HG02678 (cell line): ENCODE data around the gene PPM1M.

ENCODE experiments used
- ATAC-seq: cut with Tn5 transposase; IDR thresholded peaks from one replicate; pipeline ENCODE4 v1.9.1; 2021; ENCODE audit warnings: mild to moderate bottlenecking, moderate library complexity; ENCODE audit not compliant: unreplicated experiment

The PPM1M gene

GRCh38 chr3:52243791-52244628 lies 1.5 kb upstream of the PPM1M start:
- peak; percentile 37 for ATAC-seq

GRCh38 chr3:52246264-52246620 lies 683 bp downstream of the PPM1M start:
- no peak for ATAC-seq

GRCh38 chr3:52246728-52247408 lies 1.3 kb downstream of the PPM1M start:
- no peak for ATAC-seq

DNA sequence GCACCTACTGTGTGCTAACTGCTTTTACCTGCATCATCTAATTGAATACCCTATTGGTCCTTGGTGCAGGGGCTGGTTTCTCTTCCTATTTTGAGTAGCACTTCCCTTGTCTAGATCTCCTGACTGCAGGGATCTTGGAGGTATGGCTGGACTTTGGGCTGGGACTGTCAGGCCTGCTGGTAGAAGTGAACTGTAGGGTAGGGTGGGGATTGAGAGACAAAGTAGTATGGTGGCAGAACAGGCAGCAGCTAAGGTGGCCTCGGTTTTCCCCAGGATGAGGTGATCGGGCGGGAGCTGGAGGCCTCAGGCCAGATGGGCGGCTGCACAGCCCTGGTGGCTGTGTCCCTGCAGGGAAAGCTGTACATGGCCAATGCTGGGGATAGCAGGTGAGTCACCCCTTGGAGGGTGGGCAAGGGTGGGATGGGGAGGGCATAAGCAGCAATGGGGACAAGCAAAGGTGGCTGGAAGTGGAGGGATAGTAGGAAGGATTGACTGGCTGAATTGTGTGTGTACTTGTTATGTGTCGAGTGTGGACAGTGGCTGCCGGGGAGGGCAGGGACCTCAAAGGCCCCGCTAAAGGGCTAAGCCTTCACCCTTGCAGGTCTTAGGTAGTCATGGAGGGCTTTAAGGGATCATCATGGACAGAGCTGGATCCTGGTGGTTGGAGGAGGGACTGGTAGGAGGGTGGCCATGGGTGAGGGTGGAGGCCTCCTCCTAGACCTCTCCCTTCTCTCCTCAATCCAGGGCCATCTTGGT lies 2.0 kb downstream of the PPM1M start:
- ATAC-seq: no peak

DNA sequence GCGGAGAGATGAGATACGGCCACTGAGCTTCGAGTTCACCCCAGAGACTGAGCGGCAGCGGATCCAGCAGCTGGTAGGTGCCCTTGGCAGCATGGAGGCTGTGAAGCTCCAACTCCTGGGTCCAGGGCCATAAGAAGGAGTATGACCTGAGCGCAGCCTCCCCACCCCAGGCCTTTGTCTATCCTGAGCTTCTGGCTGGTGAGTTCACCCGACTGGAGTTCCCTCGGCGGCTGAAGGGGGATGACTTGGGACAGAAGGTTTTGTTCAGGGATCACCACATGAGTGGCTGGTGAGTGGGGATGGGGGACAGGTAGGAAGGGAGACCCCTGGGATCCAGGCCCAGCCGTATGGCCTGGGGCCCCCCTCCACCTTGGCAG lies 2.6 kb downstream of the PPM1M start:
- no peak for ATAC-seq

DNA sequence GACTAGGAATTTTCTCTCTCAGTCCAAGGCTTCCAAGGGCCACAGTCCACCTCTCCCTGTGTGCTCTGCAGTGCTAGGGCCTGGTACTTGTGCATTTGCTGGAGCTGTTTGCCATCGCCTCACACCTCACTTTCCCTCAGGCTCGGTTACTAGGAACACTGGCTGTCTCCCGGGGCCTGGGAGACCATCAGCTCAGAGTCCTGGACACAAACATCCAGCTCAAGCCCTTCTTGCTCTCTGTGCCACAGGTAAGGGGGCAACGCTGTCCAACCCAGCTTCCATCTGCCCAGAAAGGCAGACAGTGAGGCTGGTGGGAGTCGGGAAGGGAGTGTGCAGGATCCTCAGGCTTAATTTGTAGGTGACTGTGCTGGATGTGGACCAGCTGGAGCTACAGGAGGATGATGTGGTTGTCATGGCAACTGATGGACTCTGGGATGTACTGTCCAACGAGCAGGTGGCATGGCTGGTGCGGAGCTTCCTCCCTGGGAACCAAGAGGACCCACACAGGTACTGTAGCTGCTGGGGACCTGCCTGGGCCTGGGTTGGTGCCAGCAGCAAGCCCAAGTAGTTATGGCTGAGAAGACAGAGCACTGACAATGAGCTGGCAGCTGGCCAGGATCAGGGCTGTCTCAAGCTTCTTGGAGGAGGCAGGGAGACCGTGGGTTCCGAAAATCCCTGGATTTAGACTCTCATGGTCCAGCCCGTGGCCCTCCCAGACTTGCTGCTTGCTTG lies 3.4 kb downstream of the PPM1M start:
- no peak for ATAC-seq

GRCh38 chr3:52249683-52250082 lies 4.1 kb downstream of the PPM1M start:
- no peak for ATAC-seq

DNA sequence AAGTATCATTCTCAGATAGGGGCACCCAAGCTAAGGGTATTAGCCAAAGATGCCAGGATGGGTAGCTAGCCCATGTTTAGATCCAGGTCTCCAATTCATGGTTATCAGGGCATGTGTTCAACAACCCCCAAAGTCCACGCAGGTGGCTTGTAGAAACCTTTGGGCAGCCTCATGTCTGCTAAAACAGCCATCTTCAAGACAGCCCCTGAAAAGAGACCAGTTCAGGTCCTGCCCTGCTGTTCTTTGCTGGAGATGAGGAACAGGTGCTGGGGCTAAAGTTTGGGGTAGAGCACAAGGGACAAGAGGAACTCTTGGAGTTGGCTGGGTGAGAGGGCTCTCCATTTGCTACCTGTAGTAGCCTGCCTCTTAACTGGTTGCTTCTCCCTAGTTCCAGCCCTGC lies 4.6 kb downstream of the PPM1M start:
- ATAC-seq: no peak

- ATAC-seq: peak; percentile 92
Measured at GRCh38 chr3:52253314-52254304, 8.1 kb downstream of the PPM1M start.

- ATAC-seq: no peak
Measured at GRCh38 chr3:52254608-52255007, 9.0 kb downstream of the PPM1M start.

- no peak for ATAC-seq
Measured at GRCh38 chr3:52256159-52256558, 10.6 kb downstream of the PPM1M start.

GRCh38 chr3:52256622-52257021 lies 11.1 kb downstream of the PPM1M start:
- ATAC-seq: no peak

- no peak for ATAC-seq
Measured at GRCh38 chr3:52257911-52258310, 12.4 kb downstream of the PPM1M start.

DNA sequence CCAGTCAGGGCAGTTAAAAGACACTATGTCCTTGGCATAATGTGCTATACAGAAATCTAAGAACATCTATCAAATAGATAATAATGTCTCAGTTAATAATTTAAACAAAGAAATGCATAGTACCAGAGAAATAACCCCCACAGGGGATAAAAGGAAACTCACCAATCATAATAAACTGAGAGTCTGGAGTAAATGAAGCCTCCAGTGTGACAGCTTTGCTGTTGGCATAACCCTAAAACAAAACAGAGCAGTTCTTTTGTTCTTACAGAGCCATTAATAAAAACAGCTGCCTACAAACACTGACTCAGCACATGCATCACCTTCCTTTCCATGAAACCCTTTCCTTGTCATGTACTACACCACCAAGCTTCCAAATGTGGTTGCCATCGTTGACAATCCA lies 13.5 kb downstream of the PPM1M start:
- ATAC-seq: no peak

DNA sequence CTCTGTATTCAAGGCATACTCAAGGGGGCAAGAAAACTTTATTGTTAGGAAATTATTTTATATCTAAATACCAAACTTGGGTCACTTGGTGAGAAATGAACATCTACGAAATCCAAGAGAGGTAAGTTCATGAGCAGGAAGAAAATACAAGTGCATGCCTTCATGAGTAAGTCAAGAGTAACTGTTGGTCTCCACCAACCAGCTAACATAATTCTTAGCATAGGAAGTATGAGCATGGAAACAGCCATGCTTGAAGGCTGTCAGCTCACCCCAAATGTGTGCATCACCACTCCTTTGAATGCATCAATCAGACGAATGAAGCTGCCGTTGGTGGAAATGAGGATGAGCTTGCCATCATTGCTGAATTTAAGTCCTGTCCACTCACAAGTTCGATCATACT lies 13.9 kb downstream of the PPM1M start:
- no peak for ATAC-seq

GRCh38 chr3:52262447-52262846 lies 16.9 kb downstream of the PPM1M start:
- ATAC-seq: no peak

DNA sequence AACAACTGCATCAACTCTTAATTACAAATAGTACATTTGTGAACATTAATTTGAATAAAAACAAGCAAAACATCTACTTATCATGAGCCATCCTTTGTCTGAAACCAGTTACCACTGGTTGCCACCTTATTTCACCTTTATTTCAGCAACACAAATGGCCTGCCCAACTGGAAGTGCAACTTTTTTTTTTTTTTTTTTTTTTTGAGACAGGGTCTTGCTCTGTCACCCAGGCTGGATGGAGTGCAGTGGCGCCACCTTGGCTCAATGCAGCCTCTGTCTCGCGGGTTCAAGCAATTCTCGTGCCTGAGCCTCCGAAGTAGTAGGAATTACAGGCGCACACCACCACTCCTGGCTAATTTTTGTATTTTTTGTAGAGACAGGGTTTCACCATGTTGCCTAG lies 19.8 kb downstream of the PPM1M start:
- no peak for ATAC-seq

GRCh38 chr3:52268036-52268435 lies 22.5 kb downstream of the PPM1M start:
- no peak for ATAC-seq

- ATAC-seq: no peak
Measured at GRCh38 chr3:52269776-52270175, 24.2 kb downstream of the PPM1M start.

GRCh38 chr3:52270252-52270754 lies 24.7 kb downstream of the PPM1M start:
- ATAC-seq: no peak
